Measurements from ENCODE around the gene JAG2.
"Not testable (repeated sequence)": the region's sequence is repeated elsewhere in the genome, so short reads cannot be mapped to it uniquely, and the experiment has no call there.

The JAG2 gene

GRCh38 chr14:105117710-105118385, 50.7 kb downstream of the JAG2 start:
- DNase-seq (ENCODE audit: low read depth, low spot score), result no peak

DNA sequence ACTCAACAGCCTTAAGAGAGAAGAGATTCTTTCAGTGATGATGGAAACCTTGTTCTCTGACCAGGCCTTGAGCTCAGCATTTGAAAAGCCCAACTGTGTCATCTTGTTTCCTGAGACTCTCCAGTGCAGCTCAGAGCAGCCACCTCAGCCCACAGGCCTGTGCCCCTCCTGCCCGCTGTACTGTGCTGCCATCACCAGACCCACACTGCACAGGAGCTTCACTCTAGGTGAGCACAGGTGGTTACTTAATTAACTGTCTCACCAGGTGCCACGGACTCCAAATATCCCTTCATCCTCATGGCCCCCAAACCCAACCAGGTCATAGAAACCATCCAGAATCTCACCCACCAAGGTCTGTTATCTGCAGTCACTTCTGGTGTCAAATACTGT, 51.3 kb downstream of the JAG2 start:
- no peak for DNase-seq (ENCODE audit: low read depth, low spot score)

GRCh38 chr14:105116451-105117256, 51.9 kb downstream of the JAG2 start:
- DNase-seq (ENCODE audit: low read depth, low spot score), result no peak

GRCh38 chr14:105109243-105109642, 59.3 kb downstream of the JAG2 start:
- not testable (repeated sequence) for DNase-seq (ENCODE audit: low read depth, low spot score)

GRCh38 chr14:105108516-105108864, 60.1 kb downstream of the JAG2 start:
- DNase-seq (ENCODE audit: low read depth, low spot score), result no peak

GRCh38 chr14:105107781-105108515, 60.6 kb downstream of the JAG2 start:
- no peak for DNase-seq (ENCODE audit: low read depth, low spot score)

DNA sequence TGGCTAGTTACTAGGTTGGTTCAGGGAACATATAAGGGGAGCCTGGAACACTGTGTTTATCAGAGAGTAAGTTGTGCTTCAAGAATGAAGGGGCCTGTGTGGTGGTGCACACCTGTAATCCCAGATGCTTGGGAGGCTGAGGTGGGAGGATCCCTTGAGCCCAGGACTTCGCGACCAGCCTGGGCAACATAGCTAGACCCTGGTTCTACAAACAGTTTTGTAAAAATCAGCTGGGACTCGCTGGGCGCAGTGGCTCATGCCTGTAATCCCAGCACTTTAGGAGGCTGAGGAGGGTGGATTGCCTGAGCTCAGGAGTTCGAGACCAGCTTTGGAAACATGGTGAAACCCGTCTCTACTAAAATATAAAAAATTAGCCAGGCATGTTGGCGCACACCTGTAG, 61.2 kb downstream of the JAG2 start:
- no peak for DNase-seq (ENCODE audit: low read depth, low spot score)

DNA sequence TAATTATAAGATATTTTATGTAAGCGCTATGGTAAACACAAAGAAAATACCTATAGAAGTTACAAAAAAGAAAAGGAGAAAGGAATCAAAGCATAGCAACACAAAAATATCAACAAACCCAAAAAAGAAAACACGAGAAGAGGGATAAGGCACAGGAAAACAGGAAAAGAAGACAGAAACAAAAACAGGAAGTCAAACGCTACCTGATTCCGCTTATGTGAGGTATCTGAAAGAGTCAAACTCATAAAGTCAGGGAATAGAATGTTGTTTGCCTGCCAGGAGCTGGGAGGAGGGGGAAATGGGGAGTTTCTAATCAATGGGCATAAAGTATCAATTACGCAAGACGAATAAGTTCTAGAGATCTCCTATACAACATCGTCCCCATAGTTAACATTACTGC, 63.4 kb downstream of the JAG2 start:
- DNase-seq (ENCODE audit: low read depth, low spot score), result no peak

GRCh38 chr14:105102893-105103292, 65.7 kb downstream of the JAG2 start:
- DNase-seq (ENCODE audit: low read depth, low spot score), result no peak

DNA sequence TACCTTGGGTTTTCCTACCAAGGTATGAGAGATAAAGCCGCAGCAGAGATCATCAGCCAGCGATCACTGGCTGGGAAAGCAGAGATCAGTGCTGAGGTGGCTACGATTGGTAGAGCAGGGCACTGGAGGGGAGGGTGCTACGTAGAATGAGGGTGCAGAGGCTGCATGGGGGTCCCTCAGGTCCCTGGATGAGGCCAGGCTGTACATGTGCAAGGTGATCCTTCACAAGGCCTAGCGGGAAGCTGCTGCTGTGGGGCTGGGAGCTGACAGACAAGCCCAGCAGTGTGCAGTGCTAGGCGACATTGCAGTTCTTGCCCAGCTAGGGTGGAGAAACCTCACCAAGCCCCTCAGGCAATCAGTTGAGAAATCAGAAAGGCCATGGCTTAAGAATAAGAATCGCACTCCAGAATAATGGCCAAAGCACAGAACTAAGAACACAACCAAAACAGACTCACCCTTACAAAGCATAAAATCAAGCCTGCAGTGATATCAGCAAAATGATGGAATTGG, 66.2 kb downstream of the JAG2 start:
- no peak for DNase-seq (ENCODE audit: low read depth, low spot score)

DNA sequence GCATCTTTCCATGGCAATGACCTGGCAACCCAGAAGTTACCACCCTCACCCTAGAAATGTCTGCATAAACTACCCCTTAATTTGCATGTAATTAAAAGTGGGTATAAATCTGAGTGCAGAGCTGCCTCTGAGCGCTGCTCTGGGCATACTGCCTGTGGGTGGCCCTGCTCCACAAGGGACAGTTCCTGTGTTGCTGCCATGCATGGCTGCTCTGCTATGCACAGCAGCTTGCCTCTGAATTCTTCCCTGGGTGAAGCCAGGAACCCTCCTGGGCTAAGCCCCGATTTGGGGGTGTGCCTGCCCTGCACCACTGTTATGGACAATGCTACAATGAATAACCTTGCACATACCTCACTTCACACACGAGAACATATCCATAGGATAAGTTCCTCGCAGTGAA, 67.7 kb downstream of the JAG2 start:
- DNase-seq (ENCODE audit: low read depth, low spot score), result no peak

DNA sequence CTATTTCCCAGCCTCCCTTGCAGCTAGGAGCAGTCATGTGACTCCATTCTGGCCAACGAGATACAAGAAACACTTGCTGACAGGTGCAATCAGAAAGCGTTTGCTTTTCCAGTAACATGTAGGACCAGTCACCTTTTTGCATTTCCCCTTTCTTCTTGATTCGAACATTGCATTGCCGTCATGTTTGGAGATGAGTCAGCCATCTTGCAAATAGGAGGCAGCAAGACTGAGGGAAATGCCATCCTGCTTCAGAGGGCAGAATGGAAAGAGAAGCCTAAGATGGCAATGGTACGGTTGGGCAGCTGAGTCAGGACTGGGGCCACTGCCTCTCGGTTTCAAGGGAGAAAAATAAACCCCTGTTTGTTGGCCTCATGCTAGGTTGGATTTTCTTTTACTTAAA, 68.8 kb downstream of the JAG2 start:
- DNase-seq (ENCODE audit: low read depth, low spot score), result no peak

DNA sequence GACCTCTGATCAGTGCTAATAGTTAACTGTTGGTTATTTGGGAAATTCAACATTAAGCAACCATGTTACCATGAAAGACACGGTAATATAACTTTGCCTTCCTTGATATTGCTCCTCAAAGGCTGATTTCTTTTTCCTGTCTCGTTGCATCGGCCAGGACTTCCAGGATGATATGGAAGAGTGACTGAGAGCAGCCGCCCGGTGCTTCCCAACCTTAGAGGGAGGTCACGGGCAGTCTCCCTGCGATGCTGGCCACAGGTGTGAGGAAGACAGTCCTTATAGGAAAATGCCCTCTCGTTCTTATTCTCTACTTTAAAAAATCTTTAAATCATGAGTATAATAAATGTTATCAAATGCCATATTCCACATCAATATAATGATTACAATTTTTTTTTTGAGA, 70.3 kb downstream of the JAG2 start:
- no peak for DNase-seq (ENCODE audit: low read depth, low spot score)

GRCh38 chr14:105097794-105098127, 70.8 kb downstream of the JAG2 start:
- no peak for DNase-seq (ENCODE audit: low read depth, low spot score)

DNA sequence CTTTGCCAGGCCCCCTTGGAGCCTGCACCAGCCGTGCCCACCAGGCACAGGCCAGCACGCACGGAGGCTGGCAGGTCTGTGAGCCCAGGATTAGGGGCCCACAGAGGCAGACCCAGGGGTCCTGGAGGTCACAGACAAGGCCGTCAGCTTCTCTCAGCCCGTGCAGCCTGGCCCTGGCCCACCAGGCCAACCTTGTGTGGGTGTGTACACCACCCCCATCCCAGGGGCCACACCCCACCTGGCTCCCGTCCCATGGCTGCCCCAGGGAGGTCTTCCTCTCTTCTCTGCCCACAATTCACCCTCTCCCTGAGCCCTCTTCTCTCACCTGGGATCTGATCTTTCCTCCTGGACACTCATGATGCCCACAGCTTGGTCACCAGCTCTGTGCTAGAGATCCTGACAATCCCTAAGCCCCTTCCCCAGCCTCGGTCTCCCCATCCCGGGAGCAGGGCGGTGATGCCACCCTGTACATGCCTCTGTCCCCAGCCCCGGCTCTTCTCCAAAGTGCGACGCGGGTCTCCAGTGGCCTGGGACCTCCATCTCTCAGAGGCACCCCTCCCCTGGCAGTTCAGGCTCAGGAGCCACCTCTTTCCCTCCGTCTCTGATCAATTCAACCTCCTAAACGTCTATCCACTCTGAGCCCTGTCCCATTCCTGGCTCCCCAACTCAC, 72.2 kb downstream of the JAG2 start:
- no peak for DNase-seq (ENCODE audit: low read depth, low spot score)

DNA sequence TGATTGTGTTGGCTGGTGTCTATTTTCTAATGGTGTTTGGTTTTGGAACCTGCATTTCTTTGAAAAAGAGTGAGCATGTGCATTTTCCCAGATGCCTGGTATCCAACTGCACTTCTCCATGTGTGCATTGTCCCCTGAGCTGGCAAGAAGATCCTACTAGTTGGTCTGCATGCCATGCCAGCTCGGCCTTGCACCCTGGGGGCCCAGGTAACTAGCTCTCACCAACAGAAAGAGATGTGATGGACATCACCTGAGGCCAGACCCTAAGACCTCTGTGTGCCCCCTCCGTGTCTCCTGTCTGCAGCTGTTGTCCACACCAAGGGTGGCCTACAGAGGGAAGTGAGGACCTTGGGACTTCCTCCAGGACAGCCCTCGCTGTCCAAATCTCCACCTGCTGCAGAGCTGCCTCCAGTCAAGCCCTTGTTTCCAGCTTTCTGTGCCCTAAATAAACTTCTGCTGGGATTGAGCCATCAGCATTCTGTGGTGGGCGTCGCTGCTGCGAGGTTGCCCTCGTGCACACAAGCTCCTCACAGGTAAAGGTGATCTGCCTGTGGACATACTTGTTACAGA, 73.3 kb downstream of the JAG2 start:
- DNase-seq (ENCODE audit: low read depth, low spot score), result no peak

DNA sequence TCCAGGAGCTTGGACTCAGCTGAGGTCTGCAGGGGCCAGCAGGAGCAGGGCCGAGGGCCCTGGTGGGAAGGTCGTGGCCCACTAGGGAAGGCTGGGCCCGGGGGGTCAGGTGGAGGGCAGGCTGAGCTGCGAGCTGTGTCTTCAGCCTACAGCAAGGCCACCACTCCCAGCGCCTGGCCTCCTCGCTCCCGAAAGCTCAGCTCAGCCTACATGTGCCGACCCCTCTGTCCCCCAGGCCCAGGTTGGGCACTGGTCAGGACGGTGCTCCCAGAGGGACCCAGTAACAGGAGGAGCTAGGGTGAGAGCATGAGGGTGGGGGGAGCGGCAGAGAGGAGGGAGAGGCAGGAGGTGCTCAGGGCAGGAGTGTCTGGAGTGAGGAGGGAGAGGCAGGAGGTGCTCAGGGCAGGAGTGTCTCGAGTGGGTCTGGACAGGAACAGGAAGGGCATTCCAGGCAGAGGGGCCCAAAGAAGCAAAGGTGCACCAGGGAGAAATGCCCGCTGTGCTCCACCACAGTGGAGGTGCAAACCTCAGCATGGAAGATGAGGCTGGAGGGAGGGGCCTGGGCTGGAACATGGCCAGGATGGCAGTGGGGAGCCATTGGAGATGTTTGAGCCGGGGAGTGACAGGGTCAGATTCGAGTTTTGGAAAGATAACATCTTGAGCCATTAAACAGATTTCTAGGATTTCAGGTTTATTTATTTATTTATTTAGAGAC, 74.2 kb downstream of the JAG2 start:
- no peak for DNase-seq (ENCODE audit: low read depth, low spot score)

GRCh38 chr14:105093431-105094192, 75.0 kb downstream of the JAG2 start:
- DNase-seq (ENCODE audit: low read depth, low spot score), result no peak

DNA sequence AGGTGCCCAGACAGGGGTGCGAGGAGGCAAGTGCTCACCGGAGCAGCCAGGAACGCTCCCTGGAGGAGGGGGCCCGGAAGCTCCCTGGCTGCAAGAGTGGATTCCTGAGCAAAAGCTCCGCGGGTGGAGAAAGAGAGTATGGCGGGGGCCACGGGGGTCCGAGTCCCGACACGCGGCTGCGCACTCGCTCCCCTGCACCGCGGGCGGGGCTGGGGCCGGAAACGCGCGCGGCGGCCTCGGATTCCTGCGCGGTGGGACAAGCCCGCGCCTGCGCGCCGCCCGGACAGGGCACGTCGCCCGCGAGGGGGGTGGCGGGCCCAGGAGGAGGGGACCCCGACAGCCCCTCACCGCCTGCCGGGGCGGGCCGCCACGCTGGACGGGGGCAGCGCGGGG, 75.5 kb downstream of the JAG2 start:
- no peak for DNase-seq (ENCODE audit: low read depth, low spot score)
